Measurements from ENCODE around the gene APEX1. TPM values are rescaled to one million over a fixed set of nuclear protein-coding genes. Genes with fewer than 3 reads are reported as not detected.

The APEX1 gene
- total RNA-seq, 4 donors from 2014 or later = 125 to 134 (median 131) TPM

- Histone ChIP-seq H3K9me3 (no peaks in the 10 kb centered on the region), H3K36me3 (no peaks in the 10 kb centered on the region), H3K4me3 (no peak overlapping the region), H3K27ac (no peak overlapping the region), H3K4me1 (peaks cover 0 to 8% (median 2%) of the 10 kb centered on the region in 4 donors), H3K27me3 (no peaks in the 10 kb centered on the region)
- no peak for TF ChIP-seq POLR2A (IDR thresholded peaks at IDR 0.05)
- no peak for TF ChIP-seq EP300 (IDR thresholded peaks at IDR 0.05)
- TF ChIP-seq CTCF (IDR thresholded peaks at IDR 0.05) = no peak
- no peak for DNase-seq (ENCODE audit: low spot score in 2 of 2)
- WGBS, 2 donors = 45 to 71% methylated on average over 1 of the region's 1 CpG
Observed at GRCh38 chr14:20419419-20419818, 35.6 kb upstream of the APEX1 start.

- Histone ChIP-seq H3K27ac (no peak overlapping the region), H3K4me3 (no peak overlapping the region), H3K4me1 (no peaks in the 10 kb centered on the region), H3K9me3 (no peaks in the 10 kb centered on the region), H3K36me3 (no peaks in the 10 kb centered on the region), H3K27me3 (no peaks in the 10 kb centered on the region)
- DNase-seq (ENCODE audit: low spot score in 2 of 2) = no peak
- WGBS, 2 donors = 24 to 33% methylated on average over 2 of the region's 2 CpGs
- TF ChIP-seq EP300 (IDR thresholded peaks at IDR 0.05) = no peak
- TF ChIP-seq CTCF (IDR thresholded peaks at IDR 0.05) = no peak
- no peak for TF ChIP-seq POLR2A (IDR thresholded peaks at IDR 0.05)
Observed at GRCh38 chr14:20421267-20421666, 33.8 kb upstream of the APEX1 start.

GRCh38 chr14:20422886-20423285, 32.1 kb upstream of the APEX1 start:
- 38 to 48% methylated on average over 2 of the region's 2 CpGs for WGBS, 2 donors
- Histone ChIP-seq H3K9me3 (no peaks in the 10 kb centered on the region), H3K36me3 (no peaks in the 10 kb centered on the region), H3K27me3 (no peaks in the 10 kb centered on the region), H3K27ac (no peak overlapping the region), H3K4me1 (peaks cover 0 to 6% (median 0%) of the 10 kb centered on the region in 4 donors), H3K4me3 (no peak overlapping the region)
- DNase-seq (ENCODE audit: low spot score in 2 of 2) = no peak
- TF ChIP-seq POLR2A (IDR thresholded peaks at IDR 0.05) (no peak), EP300 (IDR thresholded peaks at IDR 0.05) (no peak), CTCF (IDR thresholded peaks at IDR 0.05) (no peak)

- Histone ChIP-seq H3K4me1 (peaks cover 0 to 18% (median 4%) of the 10 kb centered on the region in 4 donors), H3K9me3 (no peaks in the 10 kb centered on the region), H3K27ac (no peak overlapping the region), H3K36me3 (peaks cover 0 to 3% (median 0%) of the 10 kb centered on the region in 3 donors), H3K27me3 (no peaks in the 10 kb centered on the region), H3K4me3 (no peak overlapping the region)
- TF ChIP-seq EP300 (IDR thresholded peaks at IDR 0.05) = no peak
- TF ChIP-seq POLR2A (IDR thresholded peaks at IDR 0.05) = no peak
- TF ChIP-seq CTCF (IDR thresholded peaks at IDR 0.05) = no peak
- 29 to 33% methylated on average over 2 of the region's 2 CpGs for WGBS, 2 donors
- DNase-seq (ENCODE audit: low spot score in 2 of 2) = no peak
Observed at GRCh38 chr14:20424851-20425250, 30.2 kb upstream of the APEX1 start.

- peak overlapping the region in 1 of 4 donors; percentile 45 for H3K27ac ChIP-seq
Observed at GRCh38 chr14:20427231-20428009, 27.6 kb upstream of the APEX1 start.

More at GRCh38 chr14:20427231-20428009, 27.6 kb upstream of the APEX1 start:
- no peak for DNase-seq (ENCODE audit: low spot score in 2 of 2)
- peaks cover 0 to 3% (median 0%) of the 10 kb centered on the region in 3 donors for H3K36me3 ChIP-seq
- peak in 1 of 2 donors; percentile 20 for TF ChIP-seq EP300 (IDR thresholded peaks at IDR 0.05)
- TF ChIP-seq POLR2A (IDR thresholded peaks at IDR 0.05) = no peak
- no peak for TF ChIP-seq CTCF (IDR thresholded peaks at IDR 0.05)
- H3K4me1 ChIP-seq = peaks cover 0 to 27% (median 4%) of the 10 kb centered on the region in 4 donors
- WGBS, 2 donors = 64 to 74% methylated on average over 5 of the region's 5 CpGs
- no peak overlapping the region for H3K4me3 ChIP-seq
- no peaks in the 10 kb centered on the region for H3K27me3 ChIP-seq
- H3K9me3 ChIP-seq = no peaks in the 10 kb centered on the region

Measured in tibial nerve (tissue), 4 donors.